GM18861 (cell line): ENCODE measurements around the gene ZNF627.
A peak's percentile ranks its signal among the peaks of the same experiment; 100 is the strongest.
"Not testable (repeated sequence)": the region's sequence is repeated elsewhere in the genome, so short reads cannot be mapped to it uniquely, and the experiment has no call there.

Experiments used
- ATAC-seq: cut with Tn5 transposase; IDR thresholded peaks from one replicate; pipeline ENCODE4 v1.9.1; 2021; ENCODE audit not compliant: unreplicated experiment

The ZNF627 gene

GRCh38 chr19:11573763-11574162 is 23.5 kb upstream of the ZNF627 start:
- not testable (repeated sequence) for ATAC-seq

GRCh38 chr19:11574689-11575088 is 22.6 kb upstream of the ZNF627 start:
- no peak for ATAC-seq

GRCh38 chr19:11576227-11576626 is 21.1 kb upstream of the ZNF627 start:
- ATAC-seq = no peak

GRCh38 chr19:11577451-11578257 is 19.6 kb upstream of the ZNF627 start, which contains the start of gene ACP5:
Gene ACP5, minus strand, starts transcription at chr19:11577645. Its CDS starts 328 bp downstream, at chr19:11577317.
- no peak for ATAC-seq

- no peak for ATAC-seq
Measured at GRCh38 chr19:11578258-11579142, 18.8 kb upstream of the ZNF627 start.

- ATAC-seq = no peak
Measured at GRCh38 chr19:11580116-11580515, 17.2 kb upstream of the ZNF627 start.

GRCh38 chr19:11581740-11582139 is 15.5 kb upstream of the ZNF627 start:
- ATAC-seq = peak; percentile 82

- no peak for ATAC-seq
Measured at GRCh38 chr19:11586331-11586730, 11.0 kb upstream of the ZNF627 start.

- no peak for ATAC-seq
Measured at GRCh38 chr19:11587302-11587974, 9.8 kb upstream of the ZNF627 start.

- ATAC-seq = no peak
Measured at GRCh38 chr19:11587975-11588631, 9.2 kb upstream of the ZNF627 start.

GRCh38 chr19:11594084-11594483 is 3.2 kb upstream of the ZNF627 start:
- no peak for ATAC-seq

GRCh38 chr19:11596156-11596555 is 1.1 kb upstream of the ZNF627 start:
- no peak for ATAC-seq

GRCh38 chr19:11598103-11598483 is 810 bp downstream of the ZNF627 start:
- no peak for ATAC-seq

GRCh38 chr19:11598746-11599145 is 1.5 kb downstream of the ZNF627 start:
- ATAC-seq = no peak

GRCh38 chr19:11599704-11600103 is 2.4 kb downstream of the ZNF627 start:
- ATAC-seq = not testable (repeated sequence)

- ATAC-seq = no peak
Measured at GRCh38 chr19:11606484-11606883, 9.2 kb downstream of the ZNF627 start.

- no peak for ATAC-seq
Measured at GRCh38 chr19:11611730-11612129, 14.4 kb downstream of the ZNF627 start.

GRCh38 chr19:11612816-11613511 is 15.7 kb downstream of the ZNF627 start:
- ATAC-seq = no peak

GRCh38 chr19:11617180-11618062 is 20.1 kb downstream of the ZNF627 start:
- no peak for ATAC-seq
